ENCODE results near the gene SNX13. TPM values are rescaled to one million over a fixed set of nuclear protein-coding genes. Genes with fewer than 3 reads are reported as not detected.

The SNX13 gene
- polyA plus RNA-seq, 1 of the 3 experiments (the other 2 are of a cell fraction): 13.0 TPM

DNA sequence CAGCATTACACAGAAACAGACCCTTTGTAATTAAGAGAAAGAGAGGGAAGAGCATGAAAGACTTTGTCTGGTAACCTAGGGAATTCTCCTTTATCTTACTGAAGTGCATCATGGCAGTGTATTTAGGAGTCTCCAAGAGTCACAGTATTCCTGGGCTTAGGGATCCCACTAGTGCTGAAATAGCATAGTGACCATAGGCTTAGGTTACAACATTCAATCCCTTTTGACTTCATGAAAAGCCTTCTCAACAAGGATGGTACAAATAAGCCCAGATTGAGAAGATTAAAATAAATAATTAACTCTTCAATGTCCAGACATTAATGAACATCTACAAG is 76.5 kb downstream of the SNX13 start:
- no peaks in the 10 kb centered on the region for H3K9me2 ChIP-seq

GRCh38 chr7:17863095-17863808 is 77.0 kb downstream of the SNX13 start:
- H3K9ac ChIP-seq: no peak overlapping the region
- TF ChIP-seq CHD2 (IDR thresholded peaks at IDR 0.05; ENCODE audit: low read length, partially characterized antibody) (no peak), RCOR1 (IDR thresholded peaks at IDR 0.05; ENCODE audit: low read length) (no peak), YY1 (IDR thresholded peaks at IDR 0.05; ENCODE audit: low read depth) (no peak), FOSL2 (IDR thresholded peaks at IDR 0.05; ENCODE audit: borderline replicate concordance, low read depth) (no peak), SMC3 (IDR thresholded peaks at IDR 0.05; ENCODE audit: low read depth, low read length) (no peak), ELF1 (IDR thresholded peaks at IDR 0.05) (no peak), FOXJ3 (CRISPR knock-in tag; IDR thresholded peaks at IDR 0.05) (no peak), NFIC (IDR thresholded peaks at IDR 0.05; ENCODE audit: borderline replicate concordance) (no peak), SIN3A (IDR thresholded peaks at IDR 0.05; ENCODE audit: borderline replicate concordance, low read depth, low read length) (no peak), EP300 (IDR thresholded peaks at IDR 0.05; ENCODE audit: borderline replicate concordance in 1 of 2, low read depth in 1 of 2, low read length in 1 of 2) (no peak), TCF12 (IDR thresholded peaks at IDR 0.05) (no peak), MEF2A (IDR thresholded peaks at IDR 0.05; ENCODE audit: borderline replicate concordance, low read depth) (no peak), PBX3 (IDR thresholded peaks at IDR 0.05) (no peak), RXRA (IDR thresholded peaks at IDR 0.05; ENCODE audit: borderline replicate concordance, low read depth) (no peak), JUND (IDR thresholded peaks at IDR 0.05) (no peak), MXI1 (IDR thresholded peaks at IDR 0.05; ENCODE audit: low read depth, low read length) (no peak)
- TF ChIP-seq, protein P1, sequence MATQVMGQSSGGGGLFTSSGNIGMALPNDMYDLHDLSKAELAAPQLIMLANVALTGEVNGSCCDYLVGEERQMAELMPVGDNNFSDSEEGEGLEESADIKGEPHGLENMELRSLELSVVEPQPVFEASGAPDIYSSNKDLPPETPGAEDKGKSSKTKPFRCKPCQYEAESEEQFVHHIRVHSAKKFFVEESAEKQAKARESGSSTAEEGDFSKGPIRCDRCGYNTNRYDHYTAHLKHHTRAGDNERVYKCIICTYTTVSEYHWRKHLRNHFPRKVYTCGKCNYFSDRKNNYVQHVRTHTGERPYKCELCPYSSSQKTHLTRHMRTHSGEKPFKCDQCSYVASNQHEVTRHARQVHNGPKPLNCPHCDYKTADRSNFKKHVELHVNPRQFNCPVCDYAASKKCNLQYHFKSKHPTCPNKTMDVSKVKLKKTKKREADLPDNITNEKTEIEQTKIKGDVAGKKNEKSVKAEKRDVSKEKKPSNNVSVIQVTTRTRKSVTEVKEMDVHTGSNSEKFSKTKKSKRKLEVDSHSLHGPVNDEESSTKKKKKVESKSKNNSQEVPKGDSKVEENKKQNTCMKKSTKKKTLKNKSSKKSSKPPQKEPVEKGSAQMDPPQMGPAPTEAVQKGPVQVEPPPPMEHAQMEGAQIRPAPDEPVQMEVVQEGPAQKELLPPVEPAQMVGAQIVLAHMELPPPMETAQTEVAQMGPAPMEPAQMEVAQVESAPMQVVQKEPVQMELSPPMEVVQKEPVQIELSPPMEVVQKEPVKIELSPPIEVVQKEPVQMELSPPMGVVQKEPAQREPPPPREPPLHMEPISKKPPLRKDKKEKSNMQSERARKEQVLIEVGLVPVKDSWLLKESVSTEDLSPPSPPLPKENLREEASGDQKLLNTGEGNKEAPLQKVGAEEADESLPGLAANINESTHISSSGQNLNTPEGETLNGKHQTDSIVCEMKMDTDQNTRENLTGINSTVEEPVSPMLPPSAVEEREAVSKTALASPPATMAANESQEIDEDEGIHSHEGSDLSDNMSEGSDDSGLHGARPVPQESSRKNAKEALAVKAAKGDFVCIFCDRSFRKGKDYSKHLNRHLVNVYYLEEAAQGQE (IDR thresholded peaks at IDR 0.05; ENCODE audit: low read depth, low read length): no peak
- TF ChIP-seq, protein P2, sequence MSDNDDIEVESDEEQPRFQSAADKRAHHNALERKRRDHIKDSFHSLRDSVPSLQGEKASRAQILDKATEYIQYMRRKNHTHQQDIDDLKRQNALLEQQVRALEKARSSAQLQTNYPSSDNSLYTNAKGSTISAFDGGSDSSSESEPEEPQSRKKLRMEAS (IDR thresholded peaks at IDR 0.05; ENCODE audit: low read depth): no peak
- TF ChIP-seq, protein P3, sequence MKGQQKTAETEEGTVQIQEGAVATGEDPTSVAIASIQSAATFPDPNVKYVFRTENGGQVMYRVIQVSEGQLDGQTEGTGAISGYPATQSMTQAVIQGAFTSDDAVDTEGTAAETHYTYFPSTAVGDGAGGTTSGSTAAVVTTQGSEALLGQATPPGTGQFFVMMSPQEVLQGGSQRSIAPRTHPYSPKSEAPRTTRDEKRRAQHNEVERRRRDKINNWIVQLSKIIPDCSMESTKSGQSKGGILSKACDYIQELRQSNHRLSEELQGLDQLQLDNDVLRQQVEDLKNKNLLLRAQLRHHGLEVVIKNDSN (IDR thresholded peaks at IDR 0.05; ENCODE audit: borderline replicate concordance, low read depth): no peak
- POLR2A ChIA-PET: no interaction called here
- H3K9me3 ChIP-seq: 0 out of 2 replicates have a peak, but pooled peaks cover 9% of the 10 kb centered on the region
- H3K27ac ChIP-seq (ENCODE audit: low read depth in 2 of 2, low read length in 1 of 2): no peak overlapping the region
- H3K4me1 ChIP-seq (ENCODE audit: control insufficient read depth in 1 of 2, insufficient read depth in 2 of 2, low read depth in 1 of 2, low read length in 1 of 2): peaks cover 0 to 2% of the 10 kb centered on the region in 2 experiments; a peak in 1 of 4 replicates
- CTCF ChIA-PET: interaction anchor here (0.9 kb wide), 1 partner anchor 93 kb away, joined by 3 read pairs; no protein-coding TSS in a partner anchor
- WGBS (ENCODE audit: low lambda C conversion rate): 88% methylated on average over 7 of the region's 7 CpGs
- H2AFZ ChIP-seq (ENCODE audit: low read depth): no peak overlapping the region
- peaks cover 16 to 54% of the 10 kb centered on the region in 2 experiments for H3K36me3 ChIP-seq (replicated peaks in 1 of 2; ENCODE audit: control insufficient read depth in 1 of 2, insufficient read depth in 2 of 2, low read length in 1 of 2)
- no peak overlapping the region for H3K4me3 ChIP-seq (ENCODE audit: low read depth in 2 of 2, low read length in 1 of 2)
- H3K79me2 ChIP-seq (ENCODE audit: insufficient read depth): no peaks in the 10 kb centered on the region
- DNase-seq: no peak
- H3K27me3 ChIP-seq (ENCODE audit: insufficient read depth): no peaks in the 10 kb centered on the region
- H4K20me1 ChIP-seq (ENCODE audit: insufficient read depth): no peaks in the 10 kb centered on the region
- no peaks in the 10 kb centered on the region for H3K9me2 ChIP-seq
- H3F3A ChIP-seq (replicated peaks; ENCODE audit: insufficient read depth): no peaks in the 10 kb centered on the region
- no peak overlapping the region for H3K4me2 ChIP-seq

More for the DNA sequence above, 76.5 kb downstream of the SNX13 start:
- peaks cover 0 to 2% of the 10 kb centered on the region in 2 experiments; a peak in 1 of 4 replicates for H3K4me1 ChIP-seq (ENCODE audit: control insufficient read depth in 1 of 2, insufficient read depth in 2 of 2, low read depth in 1 of 2, low read length in 1 of 2)
- ChIA-PET POLR2A (no interaction called here), CTCF (interaction anchor here (0.7 to 0.9 kb wide), 2 partner anchors 94 to 1146 kb away, joined by 3 read pairs; no protein-coding TSS in a partner anchor)
- H2AFZ ChIP-seq (ENCODE audit: low read depth): no peak overlapping the region
- TF ChIP-seq TEAD4 (IDR thresholded peaks at IDR 0.05; ENCODE audit: borderline replicate concordance, insufficient read depth) (no peak), RXRA (IDR thresholded peaks at IDR 0.05; ENCODE audit: borderline replicate concordance, low read depth) (no peak), NRF1 (IDR thresholded peaks at IDR 0.05; ENCODE audit: low read depth, low read length) (no peak), RCOR1 (IDR thresholded peaks at IDR 0.05; ENCODE audit: low read length) (no peak), ELF1 (IDR thresholded peaks at IDR 0.05) (no peak), TAF1 (IDR thresholded peaks at IDR 0.05; ENCODE audit: borderline replicate concordance, low read depth, low read length) (no peak), YY1 (IDR thresholded peaks at IDR 0.05; ENCODE audit: low read depth) (no peak), FOSL2 (IDR thresholded peaks at IDR 0.05; ENCODE audit: borderline replicate concordance, low read depth) (no peak)
- H3K4me3 ChIP-seq (ENCODE audit: low read depth in 2 of 2, low read length in 1 of 2): no peak overlapping the region
- no peaks in the 10 kb centered on the region for H3K27me3 ChIP-seq (ENCODE audit: insufficient read depth)
- no peak for DNase-seq
- no peaks in the 10 kb centered on the region for H3K79me2 ChIP-seq (ENCODE audit: insufficient read depth)
- H3F3A ChIP-seq (replicated peaks; ENCODE audit: insufficient read depth): no peaks in the 10 kb centered on the region
- no peaks in the 10 kb centered on the region for H4K20me1 ChIP-seq (ENCODE audit: insufficient read depth)
- no peak overlapping the region for H3K4me2 ChIP-seq
- H3K36me3 ChIP-seq (replicated peaks in 1 of 2; ENCODE audit: control insufficient read depth in 1 of 2, insufficient read depth in 2 of 2, low read length in 1 of 2): peaks cover 21 to 59% of the 10 kb centered on the region in 2 experiments
- no peak overlapping the region for H3K27ac ChIP-seq (ENCODE audit: low read depth in 2 of 2, low read length in 1 of 2)
- H3K9ac ChIP-seq: no peak overlapping the region
- H3K9me3 ChIP-seq: 0 out of 2 replicates have a peak, but pooled peaks cover 9% of the 10 kb centered on the region
